Adrenal gland (tissue), 12 donors: ENCODE results near the gene NBAS. TPM values are rescaled to one million over a fixed set of nuclear protein-coding genes. Genes with fewer than 3 reads are reported as not detected.

Source experiments
- DNase-seq, 7 donors: peaks; one replicate each; pipeline ENCODE4 v3.0.0-alpha.2; 2019 to 2020
- H3K27ac ChIP-seq, 5 donors: fragments of 200-600 bp; sonication (generic) in 4 of 5; 1 replicate in 3 of 5; 2 replicates in 2 of 5; pipeline versions ENCODE4 v1.5.1 to v1.8.0; 2016 to 2020; ENCODE audit warnings: mild to moderate bottlenecking in 1 of 5
- H3K27me3 ChIP-seq: fragments of 200-600 bp; 2 replicates; pipeline ENCODE4 v1.8.0; 2021
- H3K36me3 ChIP-seq, 2 donors: fragments of 200-600 bp; replicated peaks in 1 of 2; 1 replicate in 1 of 2; 2 replicates in 1 of 2; pipeline versions ENCODE4 v1.5.1 to v1.8.0; 2018 to 2022
- H3K4me1 ChIP-seq, 2 donors: fragments of 200-600 bp; replicated peaks in 1 of 2; 1 replicate in 1 of 2; 2 replicates in 1 of 2; pipeline versions ENCODE4 v1.5.1 to v1.8.0; 2018 to 2021
- H3K4me3 ChIP-seq, 4 donors: fragments of 200-600 bp; sonication (generic) in 3 of 4; one replicate each; pipeline ENCODE4 v1.5.1; 2016 to 2018
- H3K9me3 ChIP-seq, 3 donors: fragments of 200-600 bp; sonication (generic) in 1 of 3; replicated peaks in 1 of 3; 1 replicate in 2 of 3; 2 replicates in 1 of 3; pipeline versions ENCODE4 v1.5.1 to v1.8.0; 2016 to 2021
- CTCF ChIP-seq, 6 experiments: fragments of 450-650 bp in 4 of 6; fragments of 200-600 bp in 2 of 6; sonication (generic) in 1 of 6; IDR thresholded peaks; 1 replicate in 5 of 6; 2 replicates in 1 of 6; pipeline versions ENCODE4 v1.5.1 to v1.8.0; 2016 to 2021; ENCODE audit warnings: antibody characterized with exemption in 6 of 6, mild to moderate bottlenecking in 2 of 6, moderate library complexity in 1 of 6
- POLR2A ChIP-seq, 2 donors: fragments of 450-650 bp; IDR thresholded peaks; one replicate each; pipeline ENCODE4 v1.6.1; 2017; ENCODE audit warnings: antibody characterized with exemption in 2 of 2, mild to moderate bottlenecking in 2 of 2, moderate library complexity in 1 of 2
- WGBS, 4 donors: extraction: QIAGEN DNeasy Blood & Tissue Kit in 2 of 4; methylation state at CpG; one replicate each; pipeline versions ENCODE4 v1.1.5 to v1.1.7; 2013 to 2017; 5-methylcytosine and 5-hydroxymethylcytosine counted together
- intact Hi-C, 2 donors: fragments of 100-400 bp; cut with DNase I; formaldehyde crosslinking; loops; one replicate each; pipeline versions ENCODE4 v1.14.1 to v1.15.0; 2022 to 2023
- polyA plus RNA-seq, 3 donors: library from polyadenylated mRNA; stranded (reverse); fragments of 200-250 nt in 2 of 3; fragments of 350-450 nt in 1 of 3; fragmentation: Illumina TruSeq in 1 of 3; extraction: RNeasy Lipid Tissue Mini Kit (QIAGEN cat#74804) in 1 of 3; gene quantifications; one replicate each; pipeline ENCODE4 v1.2.3, GENCODE V29; 2013 to 2014
- total RNA-seq, 9 donors: library from RNA; depleted of rRNA in 4 of 9; stranded (reverse); fragments of >200 nt in 4 of 9; fragments of 120-200 nt in 1 of 9; fragmentation: NEBNext Ultra II Directional in 1 of 9; extraction: Animal tissue kit (Norgen Biotek cat#: 25700) in 1 of 9; gene quantifications; one replicate each; pipeline versions ENCODE4 v1.1.0 to v1.2.4, GENCODE V29; 2013 to 2023
- donor health status: healthy with polysubstance abuse.
- donor health status: Bipolar disorder and iron deficiency.
- donor health status: DM: yes; HTN: yes; CAD: no.
- donor health status: DM: no; HTN: no; CAD: no.
- donor health status: DM: no; HTN: no; CAD: no.
- donor health status: DM: yes; HTN: yes; CAD: no.

NBAS gene
- total and polyA plus RNA-seq, 12 donors = 22.0 to 62.4 (median 46.2) TPM

- Histone ChIP-seq H3K9me3 (no peaks in the 10 kb centered on the region), H3K27ac (no peak overlapping the region), H3K27me3 (no peaks in the 10 kb centered on the region), H3K36me3 (no peaks in the 10 kb centered on the region), H3K4me3 (no peak overlapping the region), H3K4me1 (no peaks in the 10 kb centered on the region)
- DNase-seq = no peak
- no peak for TF ChIP-seq POLR2A (IDR thresholded peaks at IDR 0.05)
- TF ChIP-seq CTCF (IDR thresholded peaks at IDR 0.05) = no peak
- WGBS, 4 donors = 85 to 95% (median 93%) methylated on average over 3 of the region's 3 CpGs
- intact Hi-C loops = no loop called here
Observed at GRCh38 chr2:15265889-15266288, 295.2 kb downstream of the NBAS start.

GRCh38 chr2:15263976-15264685 lies 297.0 kb downstream of the NBAS start:
- no peak overlapping the region for H3K27ac ChIP-seq
- H3K36me3 ChIP-seq = no peaks in the 10 kb centered on the region
- no peaks in the 10 kb centered on the region for H3K27me3 ChIP-seq
- DNase-seq = no peak
- TF ChIP-seq CTCF (IDR thresholded peaks at IDR 0.05) (no peak), POLR2A (IDR thresholded peaks at IDR 0.05) (no peak)
- H3K9me3 ChIP-seq = no peaks in the 10 kb centered on the region
- intact Hi-C loops = no loop called here
- H3K4me1 ChIP-seq = no peaks in the 10 kb centered on the region
- 90 to 94% (median 93%) methylated on average over 8 of the region's 8 CpGs for WGBS, 4 donors
- H3K4me3 ChIP-seq = no peak overlapping the region

GRCh38 chr2:15262792-15263191 lies 298.3 kb downstream of the NBAS start:
- WGBS, 4 donors = 97 to 100% (median 99%) methylated on average over 2 of the region's 2 CpGs
- H3K4me1 ChIP-seq = no peaks in the 10 kb centered on the region
- no peak overlapping the region for H3K27ac ChIP-seq
- H3K9me3 ChIP-seq = no peaks in the 10 kb centered on the region
- no peaks in the 10 kb centered on the region for H3K27me3 ChIP-seq
- no peaks in the 10 kb centered on the region for H3K36me3 ChIP-seq
- H3K4me3 ChIP-seq = no peak overlapping the region
- TF ChIP-seq CTCF (IDR thresholded peaks at IDR 0.05) (no peak), POLR2A (IDR thresholded peaks at IDR 0.05) (no peak)
- no peak for DNase-seq
- intact Hi-C loops = no loop called here

GRCh38 chr2:15260835-15261234 lies 300.3 kb downstream of the NBAS start:
- H3K36me3 ChIP-seq = no peaks in the 10 kb centered on the region

More at GRCh38 chr2:15260835-15261234, 300.3 kb downstream of the NBAS start:
- DNase-seq = no peak
- Histone ChIP-seq H3K4me1 (no peaks in the 10 kb centered on the region), H3K27ac (no peak overlapping the region), H3K4me3 (no peak overlapping the region), H3K9me3 (no peaks in the 10 kb centered on the region), H3K27me3 (no peaks in the 10 kb centered on the region)
- WGBS, 4 donors = 81 to 100% (median 86%) methylated on average over 2 of the region's 2 CpGs
- TF ChIP-seq CTCF (IDR thresholded peaks at IDR 0.05) (no peak), POLR2A (IDR thresholded peaks at IDR 0.05) (no peak)
- intact Hi-C loops = no loop called here
